CD14-positive monocyte (primary cell): ENCODE results near the gene SCN9A. TPM values are rescaled to one million over a fixed set of nuclear protein-coding genes. Genes with fewer than 3 reads are reported as not detected.

Source experiments
- DNase-seq, 3 donors: peaks; one replicate each; pipeline ENCODE4 v3.0.0-alpha.2; 2011 to 2022
- H2AFZ ChIP-seq: 2 replicates; pipeline ENCODE4 v1.6.0; 2012; ENCODE audit warnings: mild to moderate bottlenecking, low read depth, low read length, inconsistent platforms; ENCODE audit not compliant: insufficient read depth, poor library complexity, severe bottlenecking
- H3K27ac ChIP-seq, 2 donors: 1 replicate in 1 of 2; 2 replicates in 1 of 2; pipeline ENCODE4 v1.5.1; 2012 to 2013; ENCODE audit warnings: low read length in 2 of 2, control low read depth in 1 of 2, inconsistent platforms in 1 of 2, low read depth in 1 of 2, mild to moderate bottlenecking in 1 of 2
- H3K27me3 ChIP-seq, 2 donors: one replicate each; pipeline versions ENCODE4 v1.6.0 to v1.6.1; 2011 to 2013; ENCODE audit warnings: low read length in 2 of 2; ENCODE audit not compliant: control insufficient read depth in 2 of 2, insufficient read depth in 2 of 2
- H3K36me3 ChIP-seq, 2 donors: replicated peaks in 1 of 2; 1 replicate in 1 of 2; 2 replicates in 1 of 2; pipeline versions ENCODE4 v1.5.1 to v1.6.1; 2012 to 2013; ENCODE audit warnings: low read length in 2 of 2, control low read depth in 1 of 2, inconsistent platforms in 1 of 2, mild to moderate bottlenecking in 1 of 2; ENCODE audit not compliant: insufficient read depth in 2 of 2, control insufficient read depth in 1 of 2
- H3K4me1 ChIP-seq, 2 donors: 1 replicate in 1 of 2; 2 replicates in 1 of 2; pipeline versions ENCODE4 v1.5.1 to v1.6.1; 2012 to 2013; ENCODE audit warnings: low read length in 2 of 2, control low read depth in 1 of 2, inconsistent platforms in 1 of 2, mild to moderate bottlenecking in 1 of 2, moderate library complexity in 1 of 2; ENCODE audit not compliant: insufficient read depth in 2 of 2, control insufficient read depth in 1 of 2
- H3K4me2 ChIP-seq: replicated peaks from 2 replicates; pipeline ENCODE3; 2012; ENCODE audit warnings: low read length, moderate library complexity, mild to moderate bottlenecking; ENCODE audit not compliant: poor library complexity, severe bottlenecking; ENCODE audit errors: extremely low read depth
- H3K4me3 ChIP-seq, 3 experiments: fragments of 200-600 bp in 1 of 3; sonication (generic) in 1 of 3; replicated peaks in 1 of 3; 1 replicate in 2 of 3; 2 replicates in 1 of 3; pipeline ENCODE4 v1.5.1; 2011 to 2013; ENCODE audit warnings: low read length in 3 of 3, mild to moderate bottlenecking in 3 of 3, control low read depth in 2 of 3, low read depth in 2 of 3, inconsistent platforms in 1 of 3, moderate library complexity in 1 of 3
- H3K79me2 ChIP-seq: 2 replicates; pipeline ENCODE4 v1.6.0; 2012; ENCODE audit warnings: mild to moderate bottlenecking, control low read depth, inconsistent platforms, low read length, moderate library complexity; ENCODE audit not compliant: insufficient read depth
- H3K9ac ChIP-seq: 2 replicates; pipeline ENCODE4 v1.6.0; 2017; ENCODE audit warnings: low read length, mild to moderate bottlenecking; ENCODE audit not compliant: insufficient read depth, poor library complexity, severe bottlenecking
- H3K9me3 ChIP-seq, 2 donors: replicated peaks in 1 of 2; 1 replicate in 1 of 2; 2 replicates in 1 of 2; pipeline versions ENCODE4 v1.5.1 to v1.6.1; 2012 to 2013; ENCODE audit warnings: low read length in 2 of 2, control low read depth in 1 of 2; ENCODE audit not compliant: control insufficient read depth in 1 of 2, insufficient read depth in 1 of 2
- H4K20me1 ChIP-seq: 2 replicates; pipeline ENCODE4 v1.6.0; 2012; ENCODE audit warnings: mild to moderate bottlenecking, low read length, control low read depth, moderate library complexity; ENCODE audit not compliant: insufficient read depth
- H3K27ac Mint-ChIP-seq, 7 donors: one replicate each; pipeline ENCODE4 v1.8.0; 2020; ENCODE audit warnings: mild to moderate bottlenecking in 7 of 7, mixed read lengths in 7 of 7, moderate library complexity in 6 of 7, inconsistent platforms in 2 of 7
- H3K27me3 Mint-ChIP-seq, 3 donors: one replicate each; pipeline ENCODE4 v1.8.0; 2021 to 2022; ENCODE audit warnings: low read depth in 3 of 3, mild to moderate bottlenecking in 3 of 3, mixed read lengths in 3 of 3, moderate library complexity in 3 of 3, inconsistent platforms in 1 of 3
- H3K36me3 Mint-ChIP-seq, 2 donors: one replicate each; pipeline ENCODE4 v1.8.0; 2020; ENCODE audit warnings: mixed read lengths in 2 of 2, inconsistent platforms in 1 of 2, mild to moderate bottlenecking in 1 of 2
- H3K4me1 Mint-ChIP-seq: one replicate; pipeline ENCODE4 v1.8.0; 2020; ENCODE audit warnings: mild to moderate bottlenecking, mixed read lengths
- H3K4me3 Mint-ChIP-seq, 2 donors: one replicate each; pipeline ENCODE4 v1.8.0; 2020; ENCODE audit warnings: mild to moderate bottlenecking in 2 of 2, mixed read lengths in 2 of 2, moderate library complexity in 1 of 2
- H3K9me3 Mint-ChIP-seq, 7 donors: one replicate each; pipeline ENCODE4 v1.8.0; 2020 to 2022; ENCODE audit warnings: mixed read lengths in 7 of 7, mild to moderate bottlenecking in 6 of 7, moderate library complexity in 6 of 7, inconsistent platforms in 2 of 7
- CTCF ChIP-seq: fragments of 200-600 bp; IDR thresholded peaks from one replicate; pipeline ENCODE4 v1.8.0; 2022; ENCODE audit warnings: antibody characterized with exemption, mild to moderate bottlenecking
- WGBS: methylation state at CpG from one replicate; pipeline ENCODE4 v1.1.5; 2013; ENCODE audit warnings: missing lambda C conversion rate; ENCODE audit not compliant: insufficient coverage; 5-methylcytosine and 5-hydroxymethylcytosine counted together
- intact Hi-C, 2 donors: fragments of 100-400 bp; cut with micrococcal nuclease; formaldehyde crosslinking; loops; one replicate each; pipeline versions ENCODE4 v1.15.0 to v1.15.1; 2023
- polyA plus RNA-seq, 3 donors: library from polyadenylated mRNA; depleted of rRNA in 1 of 3; unstranded in 2 of 3; stranded (reverse) in 1 of 3; fragments of 300-500 nt in 2 of 3; fragments of >200 nt in 1 of 3; fragmentation: Illumina TruSeq in 2 of 3; gene quantifications; 1 replicate in 2 of 3; 2 replicates in 1 of 3; pipeline ENCODE4 v1.2.3, GENCODE V29; 2012 to 2021

The SCN9A gene
- polyA plus RNA-seq, 3 donors, result 0.24 to 0.67 (median 0.26) TPM

- Mint-ChIP-seq H3K4me1 (peaks cover 6% of the 10 kb centered on the region), H3K27me3 (peaks cover 0 to 2% (median 2%) of the 10 kb centered on the region in 3 donors), H3K36me3 (no peaks in the 10 kb centered on the region), H3K4me3 (no peak overlapping the region), H3K27ac (no peak overlapping the region), H3K9me3 (peaks cover 0 to 3% (median 0%) of the 10 kb centered on the region in 7 donors)
- intact Hi-C loops, result no loop called here
- peak; percentile 4 to 27 (median 16) for DNase-seq
- Histone ChIP-seq H3K4me1 (no peaks in the 10 kb centered on the region), H3K79me2 (no peaks in the 10 kb centered on the region), H3K27ac (no peak overlapping the region), H4K20me1 (no peaks in the 10 kb centered on the region), H3K36me3 (no peaks in the 10 kb centered on the region), H3K4me2 (no peak overlapping the region), H3K9ac (no peak overlapping the region), H3K27me3 (no peaks in the 10 kb centered on the region), H3K9me3 (no peaks in the 10 kb centered on the region), H3K4me3 (no peak overlapping the region), H2AFZ (no peak overlapping the region)
- peak; percentile 12 for TF ChIP-seq CTCF
- WGBS, result no CpG with 5 or more reads among the region's 2 CpGs
Observed at GRCh38 chr2:166417669-166418068, 41.9 kb upstream of the SCN9A start.

- Mint-ChIP-seq H3K27ac (no peak overlapping the region), H3K36me3 (no peaks in the 10 kb centered on the region), H3K4me1 (peaks cover 12% of the 10 kb centered on the region), H3K4me3 (no peak overlapping the region), H3K27me3 (peaks cover 0 to 2% (median 2%) of the 10 kb centered on the region in 3 donors), H3K9me3 (peaks cover 0 to 3% (median 0%) of the 10 kb centered on the region in 7 donors)
- no peak for TF ChIP-seq CTCF
- H2AFZ ChIP-seq, result no peak overlapping the region
- peak; percentile 11 to 43 (median 37) for DNase-seq
- no peak overlapping the region for H3K4me2 ChIP-seq
- no peaks in the 10 kb centered on the region for H3K9me3 ChIP-seq
- no CpG with 5 or more reads among the region's 1 CpG for WGBS
- H3K4me1 ChIP-seq, result no peaks in the 10 kb centered on the region
- H3K79me2 ChIP-seq, result no peaks in the 10 kb centered on the region
- H3K27me3 ChIP-seq, result no peaks in the 10 kb centered on the region
- H3K36me3 ChIP-seq, result no peaks in the 10 kb centered on the region
- H3K9ac ChIP-seq, result no peak overlapping the region
- no peak overlapping the region for H3K4me3 ChIP-seq
- no peak overlapping the region for H3K27ac ChIP-seq
- H4K20me1 ChIP-seq, result no peaks in the 10 kb centered on the region
- intact Hi-C loops, result no loop called here
Observed at GRCh38 chr2:166413255-166413654, 37.5 kb upstream of the SCN9A start.
